HG02571 (cell line): Measurements from ENCODE around the gene CDH26.

Experiments
- ATAC-seq: cut with Tn5 transposase; IDR thresholded peaks from one replicate; pipeline ENCODE4 v1.9.1; 2021; ENCODE audit warnings: mild to moderate bottlenecking, moderate library complexity; ENCODE audit not compliant: unreplicated experiment

The CDH26 gene

GRCh38 chr20:60057866-60058807 lies 99.9 kb downstream of the CDH26 start:
- no peak for ATAC-seq

GRCh38 chr20:60058879-60059278 lies 100.7 kb downstream of the CDH26 start:
- no peak for ATAC-seq

- ATAC-seq, result no peak
These were observed 101.9 kb downstream of the CDH26 start for GRCh38 chr20:60060006-60060557.

GRCh38 chr20:60060593-60060992 lies 102.4 kb downstream of the CDH26 start:
- ATAC-seq, result no peak

- no peak for ATAC-seq
These were observed 104.3 kb downstream of the CDH26 start for GRCh38 chr20:60062431-60063047.

GRCh38 chr20:60063048-60063451 lies 104.8 kb downstream of the CDH26 start:
- no peak for ATAC-seq

- ATAC-seq, result no peak
These were observed 105.6 kb downstream of the CDH26 start for GRCh38 chr20:60063739-60064380.
